ENCODE measurements around the gene IGSF3.

GRCh38 chr1:116693759-116694480 lies 26.4 kb upstream of the IGSF3 start:
- TF ChIP-seq, protein P1, sequence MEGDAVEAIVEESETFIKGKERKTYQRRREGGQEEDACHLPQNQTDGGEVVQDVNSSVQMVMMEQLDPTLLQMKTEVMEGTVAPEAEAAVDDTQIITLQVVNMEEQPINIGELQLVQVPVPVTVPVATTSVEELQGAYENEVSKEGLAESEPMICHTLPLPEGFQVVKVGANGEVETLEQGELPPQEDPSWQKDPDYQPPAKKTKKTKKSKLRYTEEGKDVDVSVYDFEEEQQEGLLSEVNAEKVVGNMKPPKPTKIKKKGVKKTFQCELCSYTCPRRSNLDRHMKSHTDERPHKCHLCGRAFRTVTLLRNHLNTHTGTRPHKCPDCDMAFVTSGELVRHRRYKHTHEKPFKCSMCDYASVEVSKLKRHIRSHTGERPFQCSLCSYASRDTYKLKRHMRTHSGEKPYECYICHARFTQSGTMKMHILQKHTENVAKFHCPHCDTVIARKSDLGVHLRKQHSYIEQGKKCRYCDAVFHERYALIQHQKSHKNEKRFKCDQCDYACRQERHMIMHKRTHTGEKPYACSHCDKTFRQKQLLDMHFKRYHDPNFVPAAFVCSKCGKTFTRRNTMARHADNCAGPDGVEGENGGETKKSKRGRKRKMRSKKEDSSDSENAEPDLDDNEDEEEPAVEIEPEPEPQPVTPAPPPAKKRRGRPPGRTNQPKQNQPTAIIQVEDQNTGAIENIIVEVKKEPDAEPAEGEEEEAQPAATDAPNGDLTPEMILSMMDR (IDR thresholded peaks at IDR 0.05 in 4 of 5, conservative IDR thresholded peaks at IDR 0.05 in 1 of 5): no peak
- no peak for TF ChIP-seq POLR2A (IDR thresholded peaks at IDR 0.05)

Measured in gastrocnemius medialis (tissue), 4 donors.